GM21576 (cell line): Measurements from ENCODE around the gene PKNOX2.

ENCODE experiments used
- ATAC-seq: cut with Tn5 transposase; IDR thresholded peaks from one replicate; pipeline ENCODE4 v1.9.1; 2021; ENCODE audit warnings: mild to moderate bottlenecking, moderate library complexity; ENCODE audit not compliant: unreplicated experiment

The PKNOX2 gene

DNA sequence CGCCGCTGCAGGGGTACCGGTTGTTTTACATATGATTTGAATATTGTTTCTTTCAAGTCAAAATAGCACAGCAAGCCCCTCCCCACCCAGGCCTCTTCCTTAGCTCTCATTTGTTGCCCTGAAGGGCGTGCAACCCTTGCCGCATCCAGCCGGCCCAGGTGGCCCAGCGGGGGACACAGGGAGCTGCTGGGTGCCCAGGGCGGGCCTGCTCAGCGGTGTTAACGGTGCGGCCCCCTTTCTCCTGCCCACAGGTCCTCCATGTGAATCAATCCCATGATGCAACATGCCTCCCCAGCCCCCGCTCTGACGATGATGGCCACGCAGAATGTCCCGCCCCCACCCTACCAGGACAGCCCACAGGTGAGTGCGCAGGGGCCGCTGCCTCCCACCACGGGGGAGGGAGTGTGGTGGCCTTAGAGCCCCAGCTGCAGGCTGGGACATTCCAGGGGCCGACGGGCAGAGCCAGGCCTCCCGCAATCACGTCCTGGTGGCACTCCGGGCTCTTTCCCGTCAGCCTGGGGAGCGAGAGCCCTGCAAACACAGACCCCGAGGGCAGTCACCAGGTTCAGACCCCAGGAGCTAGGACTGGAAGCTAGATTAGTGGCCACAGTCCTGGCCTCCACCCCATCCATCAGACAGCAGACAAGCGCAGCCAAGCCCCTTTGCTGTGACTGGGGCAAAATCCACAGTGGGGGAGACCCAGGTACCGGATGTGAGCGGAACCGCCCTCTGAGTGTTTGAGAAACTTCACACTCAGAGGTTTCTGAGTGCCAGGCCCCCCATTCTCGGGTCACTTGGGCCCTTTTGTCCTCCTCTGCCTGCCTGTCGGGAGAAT is 186.7 kb downstream of the PKNOX2 start:
- no peak for ATAC-seq

DNA sequence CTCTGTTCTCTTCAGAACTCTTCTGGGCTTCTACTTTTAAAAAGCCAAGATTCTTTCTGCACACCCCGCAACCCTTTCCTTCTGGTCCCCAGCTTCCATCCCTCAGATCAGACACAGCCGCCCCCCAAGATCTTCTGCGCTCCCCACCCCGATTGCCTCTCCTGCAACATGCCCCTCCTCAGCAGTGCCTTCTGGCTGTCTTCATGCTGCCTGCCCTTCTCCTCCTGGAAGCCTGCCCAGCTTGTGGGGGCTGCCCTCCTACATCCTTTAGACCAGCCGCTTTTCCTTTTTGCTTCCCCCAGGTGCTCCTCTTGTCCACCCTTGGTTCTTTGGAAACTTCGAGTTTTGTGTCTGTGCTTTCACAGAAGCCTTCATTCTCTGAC is 187.3 kb downstream of the PKNOX2 start:
- ATAC-seq, result no peak

DNA sequence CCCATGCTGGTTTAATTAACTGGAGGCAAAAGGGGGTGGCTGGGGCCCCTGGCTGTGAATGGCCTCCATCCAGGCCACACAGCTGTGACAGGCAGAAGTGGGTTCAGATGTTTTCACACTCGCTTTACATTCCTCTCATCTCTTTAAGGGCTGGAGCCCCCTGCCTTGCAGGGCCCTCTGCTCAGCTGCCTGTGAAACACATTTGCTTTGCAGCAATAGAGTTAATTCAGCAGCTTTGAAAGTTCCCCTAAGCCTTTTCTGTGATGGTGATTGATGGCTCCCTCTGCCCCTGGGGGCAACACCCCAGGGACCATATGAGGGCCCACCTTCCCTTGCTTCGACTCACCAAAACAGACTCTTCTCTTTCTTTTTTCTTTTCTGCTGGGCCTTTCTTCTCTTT is 192.2 kb downstream of the PKNOX2 start:
- ATAC-seq, result no peak

DNA sequence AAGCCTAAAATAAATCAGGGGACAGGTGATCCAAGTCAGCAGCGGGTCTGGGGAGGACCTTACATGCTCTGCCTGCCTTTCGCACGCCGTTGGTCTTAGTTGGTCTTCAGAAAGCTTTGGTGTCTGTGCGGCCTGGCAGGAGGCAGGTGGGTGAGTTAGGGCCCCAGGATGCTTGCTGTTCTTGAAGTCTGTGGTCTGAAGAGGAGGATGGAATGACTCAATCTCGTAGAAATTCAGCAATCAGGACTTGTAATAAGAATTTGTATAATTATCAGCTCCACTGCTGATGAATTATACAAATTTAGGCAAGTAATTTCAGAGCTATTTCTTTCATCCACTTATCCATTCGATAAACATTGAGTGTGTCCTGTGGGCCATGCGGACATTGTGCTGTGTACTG is 193.0 kb downstream of the PKNOX2 start:
- no peak for ATAC-seq

DNA sequence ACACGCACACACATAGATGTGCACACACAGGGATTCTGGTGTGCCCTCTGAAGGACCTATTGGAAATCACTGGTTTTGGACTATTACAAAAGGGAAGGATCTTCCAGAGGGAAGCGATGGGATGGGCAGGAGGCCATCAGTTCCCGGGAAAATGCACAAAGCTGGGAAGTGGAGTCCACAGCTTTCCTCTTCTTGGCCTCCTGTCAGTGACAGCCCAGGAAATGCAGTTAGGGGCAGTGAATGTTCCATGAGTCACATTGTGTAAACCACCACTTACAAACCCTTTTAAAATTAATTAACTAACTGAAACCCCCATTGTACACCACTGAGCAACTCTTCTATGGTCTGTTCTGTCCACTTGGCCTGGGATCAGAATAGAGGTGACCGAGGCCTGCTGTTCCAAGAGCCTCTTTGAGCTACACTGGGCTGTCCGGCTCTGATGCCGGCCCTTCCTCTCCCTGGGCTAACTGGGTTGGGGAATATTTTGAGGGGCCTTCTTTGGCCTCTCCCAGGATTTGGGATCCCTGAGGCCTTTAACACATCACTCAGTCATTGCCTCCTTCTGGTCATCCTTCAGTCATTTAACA is 193.8 kb downstream of the PKNOX2 start:
- no peak for ATAC-seq

DNA sequence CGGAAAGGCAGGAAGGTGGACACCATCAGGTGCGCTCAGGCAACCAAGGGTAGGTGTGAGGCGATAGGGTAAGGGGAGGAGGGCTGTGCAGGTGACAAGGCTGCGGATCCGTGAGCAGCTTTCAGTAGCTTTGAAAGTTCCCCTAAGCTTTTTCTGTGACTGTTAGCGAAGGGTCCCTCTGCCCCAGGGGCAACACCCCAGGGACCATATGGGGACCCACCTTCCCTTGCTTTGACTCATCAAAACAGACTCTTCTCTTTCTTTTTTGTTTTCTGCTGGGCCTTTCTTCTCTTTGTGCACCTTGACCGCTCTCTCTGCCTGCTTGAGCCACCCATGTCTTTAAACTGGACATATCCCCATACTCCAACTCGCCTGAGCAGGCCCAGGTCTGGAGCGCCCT is 194.6 kb downstream of the PKNOX2 start:
- ATAC-seq, result no peak

DNA sequence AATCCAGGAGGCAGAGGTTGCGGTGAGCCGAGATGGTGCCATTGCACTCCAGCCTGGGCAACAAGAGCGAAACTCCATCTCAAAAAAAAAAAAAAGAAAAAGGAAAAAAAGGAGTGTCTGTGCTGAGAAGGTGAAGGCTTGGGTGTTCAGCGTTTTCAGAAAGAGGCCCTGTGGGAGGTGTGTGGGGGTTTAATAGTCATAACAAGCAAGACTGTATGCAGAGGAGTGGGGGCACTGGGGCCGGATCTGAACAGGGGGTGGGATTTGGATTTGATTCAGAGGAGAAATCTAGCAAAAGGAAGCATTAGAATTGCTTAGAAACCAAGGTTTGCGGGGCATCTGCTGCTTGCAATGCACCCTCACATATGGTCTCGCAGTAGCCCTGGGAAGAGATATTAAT is 195.5 kb downstream of the PKNOX2 start:
- no peak for ATAC-seq

DNA sequence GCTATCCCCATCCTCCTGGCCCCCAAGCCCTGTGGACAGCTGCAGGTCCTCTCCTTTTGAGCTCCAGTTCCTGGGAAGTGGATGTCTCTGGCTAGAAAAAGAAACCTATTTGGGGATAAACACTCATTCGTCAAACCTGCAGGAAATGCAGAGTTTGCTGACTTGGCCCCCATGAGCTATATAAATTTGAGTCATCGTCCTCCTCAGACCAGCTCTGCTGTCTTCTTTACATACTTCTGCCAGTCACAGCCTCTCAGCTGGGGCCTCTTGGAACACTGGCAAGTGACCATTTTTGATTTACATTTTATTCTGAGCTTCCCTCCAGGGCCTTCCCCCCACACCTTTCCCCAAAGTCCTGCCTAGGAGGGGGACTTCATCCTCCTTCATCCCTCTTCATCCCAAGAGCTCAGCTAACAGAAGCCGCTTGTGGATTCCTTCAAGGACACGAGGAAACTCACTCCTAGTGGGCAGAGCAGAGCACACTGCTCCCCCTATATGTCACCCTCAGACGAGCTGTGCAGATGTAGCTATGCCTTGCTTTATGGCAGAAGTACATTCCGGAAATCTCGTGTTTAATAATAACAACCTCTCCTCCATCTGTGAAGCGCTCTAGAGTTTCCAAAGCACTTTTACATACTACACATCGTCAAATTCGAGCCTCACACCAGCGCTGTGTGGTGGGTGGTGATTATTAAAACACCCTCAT is 199.7 kb downstream of the PKNOX2 start:
- ATAC-seq, result no peak

DNA sequence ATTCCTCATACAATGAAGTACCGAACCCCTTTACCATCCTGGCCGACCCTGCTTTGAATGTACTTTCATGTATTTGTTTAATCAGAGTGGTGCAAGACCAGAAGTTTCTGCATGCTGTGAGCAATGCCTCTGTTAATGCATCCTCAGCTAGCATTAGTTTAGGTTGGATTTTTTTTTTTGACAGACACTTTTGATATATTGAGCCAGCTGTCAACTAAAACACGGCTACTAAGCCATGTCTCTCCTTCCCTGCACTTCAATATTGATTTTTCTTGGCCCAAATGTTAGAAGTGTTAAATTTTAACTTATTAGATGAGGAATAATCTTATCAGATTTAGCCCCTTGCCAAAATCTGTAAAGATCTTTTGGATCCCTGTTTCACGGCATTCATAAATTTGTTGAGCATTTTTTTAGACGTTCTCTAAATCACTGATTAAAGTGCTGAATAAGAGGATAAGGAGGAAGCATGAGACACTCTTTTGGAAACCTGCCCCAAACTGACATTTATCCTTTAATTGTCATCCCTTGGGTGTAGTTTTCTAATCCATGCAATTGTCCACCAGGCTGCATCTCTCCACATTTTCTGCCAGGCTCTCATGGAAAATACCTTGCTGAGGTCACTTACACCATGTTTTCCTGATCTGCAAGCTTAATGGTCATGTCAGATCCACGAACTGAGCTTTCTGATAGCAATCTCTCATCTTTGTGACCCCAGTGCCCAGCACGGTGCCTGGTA is 200.8 kb downstream of the PKNOX2 start:
- no peak for ATAC-seq

DNA sequence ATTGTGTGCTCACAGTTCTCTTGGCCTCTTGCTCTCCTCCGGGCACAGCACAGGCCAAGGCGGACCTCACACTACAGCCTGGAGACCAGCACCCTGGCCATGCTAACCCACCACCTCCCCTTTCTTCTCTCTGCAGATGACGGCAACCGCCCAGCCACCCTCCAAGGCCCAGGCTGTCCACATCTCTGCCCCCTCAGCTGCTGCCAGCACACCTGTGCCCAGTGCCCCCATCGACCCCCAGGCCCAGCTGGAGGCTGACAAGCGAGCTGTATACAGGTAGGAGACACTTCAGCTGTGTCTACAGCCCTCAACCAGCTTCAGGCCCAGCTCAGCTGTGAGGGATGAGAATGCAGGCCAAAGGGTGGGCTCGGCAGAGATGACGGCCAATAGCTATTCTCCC is 203.2 kb downstream of the PKNOX2 start:
- ATAC-seq, result no peak

DNA sequence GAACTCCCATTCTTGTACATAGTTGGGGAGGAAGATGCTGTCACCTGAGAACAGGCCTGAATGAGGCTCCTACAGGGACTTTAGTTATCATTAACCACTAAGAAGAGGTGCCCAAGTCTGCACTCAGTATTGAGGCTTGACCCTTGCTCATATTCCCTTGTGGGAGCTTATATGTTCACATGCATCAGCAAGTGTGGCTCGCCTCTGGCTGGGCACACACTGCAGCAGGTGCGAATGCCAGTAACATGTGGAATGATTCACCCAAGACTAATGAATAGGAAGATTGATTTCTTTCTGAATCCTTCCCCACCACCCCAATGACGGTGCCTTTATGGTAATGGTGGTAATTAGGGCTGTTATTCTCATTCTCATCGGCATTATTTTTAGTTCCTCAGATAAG is 204.2 kb downstream of the PKNOX2 start:
- no peak for ATAC-seq

DNA sequence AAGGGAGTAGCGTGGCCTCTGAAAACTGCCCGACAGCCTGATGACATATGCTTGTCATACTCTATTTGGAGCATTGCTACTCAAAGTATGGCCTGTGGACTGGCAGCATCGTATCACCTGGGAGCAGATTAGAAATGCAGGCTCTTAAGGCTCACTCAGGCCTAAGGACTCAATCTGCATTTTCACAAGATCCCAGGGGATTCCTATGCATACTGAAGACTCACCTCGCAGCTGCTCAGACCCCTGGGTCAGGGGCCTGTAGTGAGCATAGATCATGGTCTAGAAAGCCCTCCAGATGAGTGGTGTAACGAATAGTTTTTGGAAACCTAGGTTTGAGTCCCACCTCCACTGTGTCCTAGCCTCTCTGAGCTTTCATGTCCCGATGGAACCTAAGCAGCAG is 205.3 kb downstream of the PKNOX2 start:
- no peak for ATAC-seq

DNA sequence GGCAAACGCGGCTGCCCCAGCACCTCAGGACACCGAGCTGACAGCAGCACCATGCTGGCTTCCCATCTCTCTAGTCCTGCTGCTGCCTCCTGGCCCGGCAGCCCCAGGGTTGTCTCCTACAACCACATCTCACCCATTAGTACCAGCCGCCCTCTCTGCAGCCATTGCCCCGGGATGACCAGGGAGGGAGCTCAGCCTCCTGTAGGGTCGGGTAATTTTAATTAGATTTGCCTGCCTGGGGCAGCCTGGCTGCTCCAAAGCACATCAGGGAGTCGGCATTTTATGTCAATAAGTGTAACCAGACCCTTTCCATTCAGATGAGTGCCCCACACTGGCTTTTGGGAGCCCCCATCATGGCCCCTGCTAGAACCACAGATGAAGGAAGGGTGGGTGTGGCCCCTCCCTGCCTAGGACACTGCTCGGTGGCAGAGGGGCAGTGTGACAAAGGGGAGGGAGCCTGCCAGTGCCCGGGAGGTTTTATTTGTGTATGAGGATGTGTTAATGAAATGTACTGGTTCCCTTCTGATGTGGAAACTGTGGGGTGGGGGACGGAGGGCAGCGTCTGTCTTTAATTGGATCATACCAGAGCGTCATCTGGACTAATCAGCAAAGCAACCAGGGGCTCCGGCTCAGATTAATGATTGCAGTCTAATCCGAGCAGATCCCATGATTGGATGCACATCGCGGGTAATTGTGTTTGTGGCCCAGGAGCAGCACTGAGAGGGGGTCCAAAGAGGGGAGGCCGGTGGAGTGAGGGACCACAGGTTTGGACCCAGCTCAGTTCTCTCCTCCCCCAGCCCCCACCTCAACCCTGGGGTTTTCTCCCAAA is 206.2 kb downstream of the PKNOX2 start:
- no peak for ATAC-seq

DNA sequence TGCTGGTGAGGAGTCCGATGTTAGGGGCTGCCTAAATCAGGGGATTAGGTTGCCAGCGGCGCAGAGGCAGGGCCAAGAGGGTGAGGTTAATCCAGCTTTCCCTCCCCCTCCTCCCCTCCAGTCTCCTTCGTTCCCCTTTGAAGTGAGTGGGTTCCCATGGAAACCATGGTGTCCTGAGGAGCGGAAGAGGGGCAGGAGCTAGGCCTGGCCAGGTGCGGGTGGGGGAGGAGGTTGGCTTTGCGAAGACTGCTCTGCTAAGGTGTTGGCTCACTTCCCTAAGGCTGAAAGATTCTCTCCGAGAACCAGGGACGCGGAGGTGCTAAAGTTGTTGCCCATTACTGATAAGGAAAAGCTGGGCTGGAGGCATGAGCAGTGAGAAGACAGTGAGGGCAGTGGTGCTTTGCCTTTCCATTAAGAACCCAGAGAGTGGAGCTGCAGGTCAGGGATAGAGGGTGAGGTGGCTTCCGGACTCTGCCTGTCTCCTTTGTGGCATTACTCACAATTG is 206.9 kb downstream of the PKNOX2 start:
- no peak for ATAC-seq

DNA sequence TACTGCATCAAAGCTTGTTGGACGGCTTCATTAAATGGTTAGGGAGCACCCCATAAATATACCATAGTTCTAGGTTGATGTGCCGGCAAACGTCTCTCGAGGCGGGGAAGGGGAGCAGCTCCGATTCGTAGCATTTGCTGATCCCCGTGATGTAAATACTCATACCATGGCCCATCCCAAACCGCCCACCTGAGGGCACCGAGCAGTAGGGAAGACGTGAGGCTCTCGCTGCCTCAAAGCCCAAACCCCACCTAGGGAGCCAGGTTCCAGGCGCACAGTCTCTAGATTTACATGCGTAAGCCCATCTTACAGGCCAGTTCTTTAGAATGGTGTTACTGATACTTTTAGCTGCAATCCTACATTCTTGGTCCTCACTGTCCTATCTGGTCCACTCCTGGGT is 207.5 kb downstream of the PKNOX2 start:
- no peak for ATAC-seq

DNA sequence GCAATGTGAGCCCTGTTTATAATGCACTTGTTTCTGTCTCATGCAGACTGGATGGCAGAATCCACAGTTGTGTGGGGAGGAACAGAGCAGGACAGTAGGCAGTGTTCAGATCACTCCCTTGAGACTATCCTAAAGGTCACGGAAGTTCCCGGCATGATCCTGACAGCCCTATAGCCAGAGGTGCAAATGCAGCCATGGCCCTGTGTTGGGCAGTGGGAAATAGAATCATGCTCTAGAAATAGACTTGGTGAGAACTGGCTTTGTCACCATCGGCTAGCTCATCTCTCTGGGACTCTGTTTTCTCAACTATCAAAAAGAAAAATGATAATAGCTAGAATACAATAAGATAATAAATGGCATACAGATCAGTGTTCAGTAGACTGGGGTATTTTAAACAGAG is 208.4 kb downstream of the PKNOX2 start:
- no peak for ATAC-seq

DNA sequence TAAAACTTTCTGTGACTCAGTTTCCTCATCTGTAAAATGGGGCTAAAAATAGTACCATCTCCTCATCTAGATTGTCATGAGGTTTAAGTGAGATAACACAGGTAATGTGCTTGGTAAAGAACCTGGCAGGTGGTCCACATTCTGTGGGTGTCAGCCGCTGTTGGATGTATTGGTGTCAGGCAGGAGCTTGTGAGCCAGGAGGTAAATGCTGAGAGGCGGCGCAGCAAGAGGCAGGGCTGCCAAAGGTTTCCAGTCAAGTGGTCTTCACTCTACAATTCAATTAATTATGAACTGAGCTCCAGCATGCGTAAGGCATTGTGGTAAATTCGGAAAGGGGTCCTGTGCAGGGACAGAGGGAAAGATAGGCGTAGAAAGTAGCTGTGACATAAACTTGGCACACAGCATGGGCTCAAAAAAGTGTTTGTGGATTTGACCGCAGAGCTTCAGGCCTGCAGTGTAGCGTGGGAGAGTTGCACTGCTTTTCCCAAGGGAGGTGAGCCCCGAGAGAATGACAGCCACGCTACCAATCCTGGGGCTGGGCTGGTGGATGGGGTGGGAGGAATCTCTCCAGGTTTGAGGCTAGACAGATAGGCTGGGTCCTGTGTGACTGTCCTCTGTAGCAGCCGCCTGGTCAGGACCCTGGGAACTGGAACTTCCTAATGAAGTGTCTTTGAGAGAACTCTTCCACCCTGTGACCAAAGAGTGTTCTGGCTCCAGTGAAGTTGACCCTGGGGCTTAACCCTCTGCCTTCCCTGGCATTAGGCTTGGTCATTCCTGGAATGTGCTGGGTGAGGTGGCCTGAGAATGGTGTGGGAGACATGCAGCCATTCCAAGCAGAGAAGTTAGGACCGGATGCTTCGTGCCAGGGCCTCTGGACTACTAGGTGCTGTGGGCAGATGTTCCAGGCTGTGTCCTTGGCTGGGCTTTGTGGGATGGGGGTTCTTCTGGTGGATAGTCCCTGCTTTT is 209.2 kb downstream of the PKNOX2 start:
- ATAC-seq, result no peak

DNA sequence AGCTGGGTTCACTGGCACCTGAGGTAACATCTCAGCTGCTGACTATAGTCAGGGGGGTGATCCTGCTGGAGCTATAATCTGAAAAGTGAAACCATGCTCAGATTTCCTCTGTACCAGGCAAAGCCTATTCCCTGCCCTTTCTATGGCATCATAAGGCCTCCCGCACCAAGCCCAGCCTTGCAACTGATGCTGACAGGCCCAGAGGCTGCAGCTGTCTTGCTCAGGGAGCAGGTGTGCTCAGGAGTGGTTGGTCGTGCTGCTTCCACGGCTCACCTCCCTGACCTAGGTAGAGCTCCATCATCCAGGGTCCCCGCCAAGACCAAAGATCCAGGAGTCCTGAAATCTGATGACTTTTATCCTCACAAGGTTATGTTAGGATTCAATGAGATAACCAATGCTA is 209.8 kb downstream of the PKNOX2 start:
- ATAC-seq, result no peak

DNA sequence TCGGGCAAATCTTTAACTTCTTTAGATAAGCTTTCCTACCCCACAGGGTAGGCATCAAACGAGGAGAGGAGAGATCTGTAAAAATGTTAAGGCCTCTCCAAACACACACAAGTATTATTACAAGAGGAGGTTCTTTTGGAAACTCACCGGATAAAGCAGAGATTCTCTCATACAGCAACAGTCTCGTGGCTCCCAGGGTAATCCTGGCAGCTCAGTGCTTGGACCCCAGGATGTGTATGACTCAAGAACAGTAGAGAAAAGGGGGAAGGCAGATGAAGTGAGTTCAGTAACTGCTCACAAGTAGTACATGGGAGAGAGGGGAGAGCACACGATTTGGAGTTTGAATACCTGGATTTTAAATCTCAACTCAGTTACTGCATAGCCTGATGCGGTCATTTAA is 210.6 kb downstream of the PKNOX2 start:
- ATAC-seq, result no peak
